Ascending aorta (tissue), 2 donors: ENCODE results near the gene SUSD6. TPM values are rescaled to one million over a fixed set of nuclear protein-coding genes. Genes with fewer than 3 reads are reported as not detected.
A peak's percentile ranks its signal among the peaks of the same experiment; 100 is the strongest.
"Not testable (repeated sequence)": the region's sequence is repeated elsewhere in the genome, so short reads cannot be mapped to it uniquely, and the experiment has no call there.

Source experiments
- DNase-seq, 2 donors: peaks; one replicate each; pipeline ENCODE4 v3.0.0-alpha.2; 2019; ENCODE audit warnings: low spot score in 2 of 2
- H3K27ac ChIP-seq, 2 donors: fragments of 200-600 bp; sonication (generic); one replicate each; pipeline ENCODE4 v1.5.1; 2016 to 2017; ENCODE audit warnings: mild to moderate bottlenecking in 1 of 2
- H3K27me3 ChIP-seq: fragments of 200-600 bp; sonication (generic); one replicate; pipeline ENCODE4 v1.5.1; 2017
- H3K36me3 ChIP-seq, 2 donors: fragments of 200-600 bp; sonication (generic); one replicate each; pipeline ENCODE4 v1.5.1; 2016
- H3K4me1 ChIP-seq, 2 donors: fragments of 200-600 bp; sonication (generic); one replicate each; pipeline ENCODE4 v1.5.1; 2016 to 2017; ENCODE audit warnings: mild to moderate bottlenecking in 1 of 2
- H3K4me3 ChIP-seq, 2 donors: fragments of 200-600 bp; sonication (generic); one replicate each; pipeline ENCODE4 v1.5.1; 2016 to 2017; ENCODE audit warnings: mild to moderate bottlenecking in 1 of 2
- H3K9me3 ChIP-seq, 2 donors: fragments of 200-600 bp; sonication (generic); one replicate each; pipeline ENCODE4 v1.5.1; 2016
- CTCF ChIP-seq, 3 experiments: fragments of 200-600 bp in 2 of 3; fragments of 450-650 bp in 1 of 3; sonication (generic) in 2 of 3; IDR thresholded peaks; one replicate each; pipeline ENCODE4 v1.5.1; 2016 to 2019; ENCODE audit warnings: antibody characterized with exemption in 3 of 3, mild to moderate bottlenecking in 1 of 3, moderate library complexity in 1 of 3
- intact Hi-C: fragments of 100-400 bp; cut with DNase I; formaldehyde crosslinking; loops from one replicate; pipeline ENCODE4 v1.15.1; 2023
- total RNA-seq: library from RNA; depleted of rRNA; stranded (reverse); fragments of >200 nt; gene quantifications from one replicate; pipeline ENCODE4 v1.1.0, GENCODE V29; 2016

Gene SUSD6
- total RNA-seq, 1 donor from 2014 or later, result 23.3 TPM

GRCh38 chr14:69713993-69714679 lies 102.7 kb downstream of the SUSD6 start:
- Histone ChIP-seq H3K4me3 (no peak overlapping the region), H3K4me1 (peaks cover 11 to 41% of the 10 kb centered on the region in 2 donors), H3K9me3 (no peaks in the 10 kb centered on the region), H3K36me3 (peaks cover 17 to 25% of the 10 kb centered on the region in 2 donors), H3K27me3 (no peaks in the 10 kb centered on the region), H3K27ac (no peak overlapping the region)
- intact Hi-C loops, result no loop called here
- TF ChIP-seq CTCF (IDR thresholded peaks at IDR 0.05), result no peak
- no peak for DNase-seq

DNA sequence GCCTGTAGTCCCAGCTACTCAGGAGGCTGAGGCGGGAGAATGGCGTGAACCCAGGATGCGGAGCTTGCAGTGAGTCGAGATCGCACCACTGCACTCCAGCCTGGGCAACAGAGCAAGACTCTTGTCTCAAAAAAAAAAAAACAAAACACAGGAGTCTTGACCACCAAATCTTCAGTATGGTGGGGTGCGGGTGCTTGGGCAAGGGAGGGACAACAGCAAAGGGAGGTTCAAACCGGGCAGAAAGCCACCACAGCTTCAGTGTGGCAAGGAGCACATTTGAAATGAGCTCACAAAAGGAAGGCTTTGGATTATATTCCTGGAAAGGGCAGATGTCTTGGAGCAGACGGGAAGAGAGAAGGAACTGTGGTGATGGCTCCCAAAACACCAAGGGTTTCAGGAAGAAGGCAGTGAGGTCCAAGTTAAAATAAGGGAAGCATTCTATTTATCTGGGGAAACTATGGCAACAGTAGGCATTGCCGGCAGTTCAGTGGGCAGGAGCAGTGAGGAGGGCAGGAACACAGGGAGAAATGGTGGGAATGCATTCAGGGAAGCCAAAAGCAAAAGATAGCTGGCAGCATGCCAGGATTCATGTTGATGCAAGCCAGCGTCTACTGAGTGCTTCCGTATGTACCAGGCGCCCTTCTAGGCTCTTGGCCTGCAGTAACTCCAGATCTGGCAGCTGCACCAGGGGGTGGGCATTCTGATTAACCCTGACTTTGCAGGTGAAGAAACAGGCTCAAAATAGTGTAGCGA lies 104.5 kb downstream of the SUSD6 start:
- Histone ChIP-seq H3K9me3 (no peaks in the 10 kb centered on the region), H3K36me3 (peaks cover 3 to 9% of the 10 kb centered on the region in 2 donors), H3K27ac (peak overlapping the region; percentile 57 to 73), H3K4me3 (peak overlapping the region in 1 of 2 donors; percentile 3), H3K27me3 (no peaks in the 10 kb centered on the region), H3K4me1 (peaks cover 15 to 39% of the 10 kb centered on the region in 2 donors)
- peak in 1 of 2 donors; percentile 91 for DNase-seq
- intact Hi-C loops, result loop anchor here (5.0 kb wide), 1 partner anchor 44 kb away; no protein-coding TSS in a partner anchor
- TF ChIP-seq CTCF (IDR thresholded peaks at IDR 0.05), result no peak

DNA sequence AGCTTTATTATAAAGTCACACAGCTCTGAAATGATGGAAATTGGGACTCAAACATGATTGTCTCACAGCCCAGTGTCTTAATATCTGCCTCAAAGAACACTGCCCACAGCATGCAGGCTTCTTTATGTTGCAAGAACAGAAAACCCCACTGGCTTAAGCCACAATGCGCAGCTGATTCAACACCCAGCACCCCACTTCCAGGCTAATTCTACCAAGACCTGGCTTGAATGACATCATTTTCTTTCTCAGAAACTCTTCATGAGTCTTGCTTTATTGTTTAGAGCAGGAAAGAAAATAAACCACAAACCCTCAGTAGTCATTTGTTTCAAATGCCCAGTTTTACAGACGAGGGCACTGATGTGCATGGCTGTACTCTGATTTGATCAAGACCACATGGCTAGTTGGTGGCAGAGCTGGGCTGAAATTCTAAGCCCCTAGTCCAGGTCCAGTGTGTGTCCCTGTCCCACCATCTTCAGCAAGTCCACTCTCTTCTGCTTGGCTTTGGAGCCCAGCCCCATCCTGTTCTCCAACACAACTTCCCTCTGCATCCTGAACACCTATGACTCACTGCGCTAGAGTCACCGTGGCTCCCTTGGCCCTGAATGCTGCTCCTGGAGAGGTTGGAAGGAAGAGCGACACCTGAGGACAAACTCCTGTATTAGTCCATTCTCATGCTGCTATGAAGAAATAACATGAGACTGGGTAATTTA lies 105.2 kb downstream of the SUSD6 start:
- peak in 1 of 2 donors; percentile 79 for DNase-seq
- intact Hi-C loops, result loop anchor here (5.0 kb wide), 1 partner anchor 44 kb away; no protein-coding TSS in a partner anchor
- H3K27ac ChIP-seq, result peak overlapping the region; percentile 57 to 73

GRCh38 chr14:69718614-69719013 lies 107.2 kb downstream of the SUSD6 start:
- peak in 1 of 2 donors; percentile 21 for DNase-seq
- Histone ChIP-seq H3K4me1 (peaks cover 4 to 19% of the 10 kb centered on the region in 2 donors), H3K27ac (peak overlapping the region; percentile 11 to 73)
- H3K27me3 ChIP-seq, H3K36me3 ChIP-seq, H3K9me3 ChIP-seq, H3K4me3 ChIP-seq: not testable (repeated sequence)
- intact Hi-C loops, result loop anchor here (5.0 kb wide), 1 partner anchor 46 kb away; no protein-coding TSS in a partner anchor

More for the DNA sequence above, 105.2 kb downstream of the SUSD6 start:
- Histone ChIP-seq H3K36me3 (peaks cover 0 to 2% of the 10 kb centered on the region in 2 donors), H3K4me1 (peaks cover 15 to 32% of the 10 kb centered on the region in 2 donors), H3K9me3 (no peaks in the 10 kb centered on the region), H3K4me3 (no peak overlapping the region), H3K27me3 (no peaks in the 10 kb centered on the region)
- TF ChIP-seq CTCF (IDR thresholded peaks at IDR 0.05), result no peak

DNA sequence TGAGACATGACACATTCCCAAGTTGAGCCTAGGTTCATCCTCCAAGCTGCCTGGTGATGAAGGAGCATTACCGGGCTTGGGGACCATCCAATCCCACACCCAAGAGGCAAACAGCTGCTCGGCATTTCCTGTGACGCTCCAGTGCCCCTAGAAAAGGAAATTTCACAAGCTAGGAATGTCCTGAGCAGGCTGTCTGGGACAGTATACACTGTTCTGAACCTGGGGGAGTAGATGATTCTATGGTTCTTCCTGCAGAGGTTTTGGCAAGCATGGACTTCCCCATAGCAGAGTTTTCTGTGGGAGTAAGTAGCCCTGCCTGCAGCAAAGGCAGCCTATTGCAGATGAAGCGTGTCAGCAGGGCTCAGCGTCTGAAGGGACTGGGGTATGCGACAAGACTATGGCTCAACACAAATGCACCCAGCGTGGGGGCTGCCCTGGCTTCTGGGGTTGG lies 108.1 kb downstream of the SUSD6 start:
- no peak for TF ChIP-seq CTCF (IDR thresholded peaks at IDR 0.05)
- peak in 1 of 2 donors; percentile 86 for DNase-seq
- intact Hi-C loops, result loop anchor here (5.0 kb wide), 1 partner anchor 47 kb away; no protein-coding TSS in a partner anchor
- peaks cover 4 to 19% of the 10 kb centered on the region in 2 donors for H3K4me1 ChIP-seq
- no peak overlapping the region for H3K4me3 ChIP-seq
- H3K9me3 ChIP-seq, result no peaks in the 10 kb centered on the region
- no peaks in the 10 kb centered on the region for H3K27me3 ChIP-seq
- no peaks in the 10 kb centered on the region for H3K36me3 ChIP-seq
- H3K27ac ChIP-seq, result peak overlapping the region in 1 of 2 donors; percentile 73
